GM12878 (cell line): ENCODE data around the gene MRPL37.

Experiments used
- CHD2 ChIP-seq: IDR thresholded peaks from 2 replicates; pipeline ENCODE4 v1.6.1; 2011; ENCODE audit warnings: low read depth, low read length, improper control_type of control experiment, borderline replicate concordance
- CTCF ChIP-seq, 3 experiments: IDR thresholded peaks in 2 of 3; conservative IDR thresholded peaks in 1 of 3; 2 replicates each; pipeline ENCODE4 v1.5.1; 2011; ENCODE audit warnings: low read depth in 3 of 3, low read length in 3 of 3, mild to moderate bottlenecking in 3 of 3, control low read depth in 2 of 3, moderate library complexity in 2 of 3, inconsistent platforms in 1 of 3, mixed read lengths in 1 of 3; ENCODE audit not compliant: control insufficient read depth in 2 of 3, insufficient read depth in 1 of 3; ENCODE audit errors: extremely low read depth in 1 of 3
- EP300 ChIP-seq, 2 experiments: fragments of 150-350 bp in 1 of 2; IDR thresholded peaks; 2 replicates each; pipeline ENCODE4 v1.6.1; 2011 to 2012; ENCODE audit warnings: low read depth in 2 of 2, low read length in 2 of 2, borderline replicate concordance in 1 of 2, improper control_type of control experiment in 1 of 2, inconsistent platforms in 1 of 2; ENCODE audit not compliant: control insufficient read depth in 1 of 2
- ESRRA ChIP-seq: IDR thresholded peaks from 2 replicates; pipeline ENCODE4 v1.6.1; 2012; ENCODE audit warnings: mild to moderate bottlenecking, low read length, improper control_type of control experiment
- HDGF ChIP-seq: fragments of 450-650 bp; IDR thresholded peaks from 2 replicates; pipeline ENCODE4 v1.6.1; 2016; ENCODE audit warnings: antibody characterized with exemption
- JUND ChIP-seq: IDR thresholded peaks from 2 replicates; pipeline ENCODE4 v1.6.1; 2012; ENCODE audit warnings: low read depth, mild to moderate bottlenecking, low read length, improper control_type of control experiment, moderate library complexity
- NBN ChIP-seq: fragments of 450-650 bp; IDR thresholded peaks from 2 replicates; pipeline ENCODE4 v1.6.1; 2016
- RBBP5 ChIP-seq: fragments of 200-600 bp; sonication (generic); conservative IDR thresholded peaks from 2 replicates; pipeline ENCODE4 v1.6.1; 2016
- SIN3A ChIP-seq: IDR thresholded peaks from 2 replicates; pipeline ENCODE4 v1.6.1; 2012; ENCODE audit warnings: low read depth, low read length, improper control_type of control experiment
- SMC3 ChIP-seq: IDR thresholded peaks from 2 replicates; pipeline ENCODE4 v1.6.1; 2011; ENCODE audit warnings: low read length, improper control_type of control experiment, borderline replicate concordance
- SP1 ChIP-seq: IDR thresholded peaks from one replicate; pipeline ENCODE4 v1.6.1; 2011; ENCODE audit warnings: low read depth, low read length
- ZNF207 ChIP-seq: fragments of 450-650 bp; IDR thresholded peaks from 2 replicates; pipeline ENCODE4 v1.6.1; 2014; ENCODE audit warnings: antibody characterized with exemption, mild to moderate bottlenecking, borderline replicate concordance

DNA sequence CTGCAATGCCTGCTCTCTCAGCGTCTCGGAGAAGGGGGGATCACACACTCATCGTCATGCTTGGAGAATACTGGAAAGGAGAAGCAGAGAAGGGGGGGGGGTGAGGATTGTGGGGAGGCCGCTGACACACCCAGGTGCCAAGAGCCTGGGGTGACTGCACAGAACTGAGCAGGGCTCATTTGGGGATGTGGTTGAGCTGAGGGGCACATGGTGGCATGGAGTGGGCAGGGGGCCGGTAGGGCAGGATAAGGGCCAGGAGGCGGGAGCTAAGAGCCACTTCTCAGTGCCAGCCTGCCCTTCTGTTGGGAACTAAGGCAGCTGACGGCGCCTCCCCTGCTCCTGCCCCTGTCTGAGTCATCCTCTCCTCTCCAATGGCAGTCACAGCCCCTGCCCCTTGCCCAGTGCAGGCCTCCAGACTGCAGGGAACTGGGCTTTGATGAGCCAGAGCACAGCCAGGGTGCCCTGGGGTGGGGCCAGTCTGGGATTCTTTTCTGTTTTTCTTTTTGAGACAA lies 27.2 kb downstream of the MRPL37 start:
- TF ChIP-seq SIN3A (no peak), ESRRA (no peak), NBN (no peak), SP1 (no peak), RBBP5 (no peak), SMC3 (no peak), HDGF (no peak), CTCF (IDR thresholded peaks at IDR 0.05 in 2 of 3, conservative IDR thresholded peaks at IDR 0.05 in 1 of 3; ENCODE audit: control insufficient read depth in 2 of 3, extremely low read depth in 1 of 3, insufficient read depth in 1 of 3, low read depth in 3 of 3, low read length in 3 of 3) (no peak), ZNF207 (no peak), JUND (no peak), CHD2 (no peak), EP300 (IDR thresholded peaks at IDR 0.05; ENCODE audit: borderline replicate concordance in 1 of 2, control insufficient read depth in 1 of 2, low read depth in 2 of 2, low read length in 2 of 2) (no peak)
